ENCODE data around the gene NADK. TPM values are rescaled to one million over a fixed set of nuclear protein-coding genes. Genes with fewer than 3 reads are reported as not detected.

The NADK gene
- total and polyA plus RNA-seq, 2 of the 13 experiments (the other 11 are each of a cell fraction or from before 2014, with no cell fraction given), result 56.6 to 60.1 TPM

GRCh38 chr1:1802871-1803270 is 24.6 kb upstream of the NADK start:
- POLR2A ChIA-PET, result no interaction called here
- H3K79me2 ChIP-seq (ENCODE audit: insufficient read depth, low read length), result peaks cover 9% of the 10 kb centered on the region
- ATAC-seq (no peak), DNase-seq (ENCODE audit: low spot score) (no peak), FAIRE-seq (no peak)
- CTCF ChIA-PET (ENCODE audit: low intra/inter-chr PET ratio, low total read pairs), result no interaction called here
- no peaks in the 10 kb centered on the region for H3K9me3 ChIP-seq (ENCODE audit: low read length)
- no peaks in the 10 kb centered on the region for H3K27me3 ChIP-seq (ENCODE audit: control insufficient read depth in 1 of 2, insufficient read depth in 2 of 2, low read length in 2 of 2)
- WGBS (ENCODE audit: low lambda C conversion rate), result 93% methylated on average over 1 of the region's 1 CpG
- H3K4me1 ChIP-seq (ENCODE audit: insufficient read depth, low read length), result no peaks in the 10 kb centered on the region
- H3K36me3 ChIP-seq (replicated peaks in 1 of 2; ENCODE audit: control insufficient read depth in 1 of 2, insufficient read depth in 2 of 2, low read length in 2 of 2), result peaks cover 23 to 64% of the 10 kb centered on the region in 2 experiments
- in situ Hi-C loops (cut with HindIII; ENCODE audit: extremely low pct_ligation_motif_present, low pct_unique_long_range_greater_than_20kb) (no loop called here), intact Hi-C loops (cut with micrococcal nuclease; ENCODE audit: unreplicated experiment) (no loop called here)
- no peak overlapping the region for H2AFZ ChIP-seq (ENCODE audit: low read length)
- H4K20me1 ChIP-seq (ENCODE audit: insufficient read depth, low read length), result no peaks in the 10 kb centered on the region
- BruUV-seq (replicated peaks), result no TSS peak
- H3K4me3 ChIP-seq (replicated peaks in 1 of 3; ENCODE audit: insufficient read depth in 1 of 3, low read depth in 2 of 3, low read length in 3 of 3), result no peak overlapping the region
- no peak overlapping the region for H3K4me2 ChIP-seq (ENCODE audit: low read depth, low read length)
- H3K27ac ChIP-seq (ENCODE audit: extremely low read length, insufficient read depth, low read length), result no peak overlapping the region
- TF ChIP-seq ARNT (IDR thresholded peaks at IDR 0.05), result no peak
- TF ChIP-seq ZNF510 (CRISPR knock-in tag; IDR thresholded peaks at IDR 0.05; ENCODE audit: low read depth), result no peak
- no peak for TF ChIP-seq ZNF224 (CRISPR knock-in tag; IDR thresholded peaks at IDR 0.05)
- TF ChIP-seq ELF1 (CRISPR knock-in tag; IDR thresholded peaks at IDR 0.05), result no peak
- TF ChIP-seq ZNF800 (CRISPR knock-in tag; IDR thresholded peaks at IDR 0.05), result no peak
- no peak for TF ChIP-seq KAT2B (IDR thresholded peaks at IDR 0.05; ENCODE audit: borderline replicate concordance, low read depth, low read length)
- H3K9ac ChIP-seq (ENCODE audit: insufficient read depth, low read depth, low read length), result no peak overlapping the region

- Histone ChIP-seq H3K36me3 (replicated peaks in 1 of 2; ENCODE audit: control insufficient read depth in 1 of 2, insufficient read depth in 2 of 2, low read length in 2 of 2) (peaks cover 33 to 74% of the 10 kb centered on the region in 2 experiments), H3K9ac (ENCODE audit: insufficient read depth, low read depth, low read length) (no peak overlapping the region), H3K9me3 (ENCODE audit: low read length) (no peaks in the 10 kb centered on the region), H3K27ac (ENCODE audit: extremely low read length, insufficient read depth, low read length) (no peak overlapping the region), H2AFZ (ENCODE audit: low read length) (no peak overlapping the region), H3K27me3 (ENCODE audit: control insufficient read depth in 1 of 2, insufficient read depth in 2 of 2, low read length in 2 of 2) (no peaks in the 10 kb centered on the region), H3K4me2 (ENCODE audit: low read depth, low read length) (no peak overlapping the region), H3K4me1 (ENCODE audit: insufficient read depth, low read length) (no peaks in the 10 kb centered on the region), H3K79me2 (ENCODE audit: insufficient read depth, low read length) (peaks cover 9% of the 10 kb centered on the region), H4K20me1 (ENCODE audit: insufficient read depth, low read length) (no peaks in the 10 kb centered on the region), H3K4me3 (replicated peaks in 1 of 3; ENCODE audit: insufficient read depth in 1 of 3, low read depth in 2 of 3, low read length in 3 of 3) (no peak overlapping the region)
- 97% methylated on average over 5 of the region's 5 CpGs for WGBS (ENCODE audit: low lambda C conversion rate)
- ATAC-seq (no peak), FAIRE-seq (no peak), DNase-seq (ENCODE audit: low spot score) (no peak)
- no peak for TF ChIP-seq SATB2 (CRISPR knock-in tag; IDR thresholded peaks at IDR 0.05)
- peak; percentile 68 for TF ChIP-seq RBM22 (optimal IDR thresholded peaks at IDR 0.05; ENCODE audit: low read length)
- TF ChIP-seq CAMTA2 (CRISPR knock-in tag; IDR thresholded peaks at IDR 0.05; ENCODE audit: borderline replicate concordance), result no peak
- TF ChIP-seq CBX1 (IDR thresholded peaks at IDR 0.05; ENCODE audit: low read depth), result no peak
- no peak for TF ChIP-seq ZNF878 (CRISPR knock-in tag; IDR thresholded peaks at IDR 0.05)
- no peak for TF ChIP-seq ZNF766 (CRISPR knock-in tag; IDR thresholded peaks at IDR 0.05; ENCODE audit: borderline replicate concordance)
- TF ChIP-seq KAT2B (IDR thresholded peaks at IDR 0.05; ENCODE audit: borderline replicate concordance, low read depth, low read length), result no peak
- CTCF ChIA-PET (ENCODE audit: low intra/inter-chr PET ratio, low total read pairs), result no interaction called here
- no TSS peak for BruUV-seq (replicated peaks)
- POLR2A ChIA-PET, result no interaction called here
- intact Hi-C loops (cut with micrococcal nuclease; ENCODE audit: unreplicated experiment) (no loop called here), in situ Hi-C loops (cut with HindIII; ENCODE audit: extremely low pct_ligation_motif_present, low pct_unique_long_range_greater_than_20kb) (no loop called here)
Measured at GRCh38 chr1:1799716-1800115, 21.4 kb upstream of the NADK start.

Data from HepG2 (cell line).